ENCODE measurements around the gene ZSWIM4.
"Not testable (repeated sequence)": the region's sequence is repeated elsewhere in the genome, so short reads cannot be mapped to it uniquely, and the experiment has no call there.

The ZSWIM4 gene

GRCh38 chr19:13778847-13779246 lies 16.4 kb upstream of the ZSWIM4 start:
- ATAC-seq: no peak

- ATAC-seq: not testable (repeated sequence)
Measured at GRCh38 chr19:13779794-13780193, 15.4 kb upstream of the ZSWIM4 start.

- no peak for ATAC-seq
Measured at GRCh38 chr19:13781547-13781946, 13.7 kb upstream of the ZSWIM4 start.

- no peak for ATAC-seq
Measured at GRCh38 chr19:13782537-13782936, 12.7 kb upstream of the ZSWIM4 start.

GRCh38 chr19:13783565-13784500 lies 11.4 kb upstream of the ZSWIM4 start:
- ATAC-seq: no peak

- peak; percentile 79 to 82 for ATAC-seq
Measured at GRCh38 chr19:13784731-13785452, 10.4 kb upstream of the ZSWIM4 start.

- no peak for ATAC-seq
Measured at GRCh38 chr19:13788991-13789390, 6.3 kb upstream of the ZSWIM4 start.

GRCh38 chr19:13790354-13790753 lies 4.9 kb upstream of the ZSWIM4 start:
- no peak for ATAC-seq

GRCh38 chr19:13793317-13793716 lies 1.9 kb upstream of the ZSWIM4 start:
- not testable (repeated sequence) for ATAC-seq

GRCh38 chr19:13794398-13794756 lies 866 bp upstream of the ZSWIM4 start:
- no peak for ATAC-seq

GRCh38 chr19:13795595-13796300 lies 505 bp downstream of the ZSWIM4 start:
- ATAC-seq: peak; percentile 5 to 18

- ATAC-seq: no peak
Measured at GRCh38 chr19:13796301-13797057, 1.2 kb downstream of the ZSWIM4 start.

GRCh38 chr19:13797058-13797440 lies 1.8 kb downstream of the ZSWIM4 start:
- no peak for ATAC-seq

GRCh38 chr19:13797870-13798269 lies 2.6 kb downstream of the ZSWIM4 start:
- ATAC-seq: no peak

GRCh38 chr19:13799669-13800068 lies 4.4 kb downstream of the ZSWIM4 start:
- no peak for ATAC-seq

GRCh38 chr19:13803038-13803437 lies 7.8 kb downstream of the ZSWIM4 start:
- no peak for ATAC-seq

- ATAC-seq: no peak
Measured at GRCh38 chr19:13804830-13805683, 9.8 kb downstream of the ZSWIM4 start.

- ATAC-seq: no peak
Measured at GRCh38 chr19:13806728-13807127, 11.5 kb downstream of the ZSWIM4 start.

GRCh38 chr19:13807421-13808021 lies 12.3 kb downstream of the ZSWIM4 start:
- no peak for ATAC-seq

- no peak for ATAC-seq
Measured at GRCh38 chr19:13808856-13809255, 13.6 kb downstream of the ZSWIM4 start.

- ATAC-seq: no peak
Measured at GRCh38 chr19:13812544-13812943, 17.3 kb downstream of the ZSWIM4 start.
